GM12801 (cell line): ENCODE results near the gene PSMC6.

Experiments used
- CTCF ChIP-seq: IDR thresholded peaks from one replicate; pipeline ENCODE4 v1.5.1; 2011; ENCODE audit warnings: control low read depth; ENCODE audit not compliant: insufficient read length; ENCODE audit errors: extremely low read depth

Gene PSMC6

GRCh38 chr14:52700701-52701172 lies 6.3 kb upstream of the PSMC6 start:
- TF ChIP-seq CTCF, result no peak

GRCh38 chr14:52701223-52701622 lies 5.8 kb upstream of the PSMC6 start:
- no peak for TF ChIP-seq CTCF

- no peak for TF ChIP-seq CTCF
These were observed 3.8 kb upstream of the PSMC6 start for GRCh38 chr14:52703225-52703624.

- no peak for TF ChIP-seq CTCF
These were observed 3.3 kb upstream of the PSMC6 start for GRCh38 chr14:52703664-52704063.

GRCh38 chr14:52706286-52706685 lies 714 bp upstream of the PSMC6 start:
- no peak for TF ChIP-seq CTCF

- TF ChIP-seq CTCF, result no peak
These were observed 4.7 kb downstream of the PSMC6 start for GRCh38 chr14:52711666-52712065.

GRCh38 chr14:52716155-52716554 lies 9.2 kb downstream of the PSMC6 start:
- no peak for TF ChIP-seq CTCF
